ENCODE results near the gene ZBTB24. TPM values are rescaled to one million over a fixed set of nuclear protein-coding genes. Genes with fewer than 3 reads are reported as not detected.

The ZBTB24 gene
- total and polyA plus RNA-seq, 4 donors = 1.2 to 3.9 (median 2.2) TPM

GRCh38 chr6:109453594-109454495 is 29.2 kb downstream of the ZBTB24 start:
- no peak overlapping the region for H3K9ac ChIP-seq (ENCODE audit: low read depth in 1 of 2, low read length in 2 of 2)
- peaks cover 8 to 19% (median 16%) of the 10 kb centered on the region in 4 donors for H3K4me1 ChIP-seq (ENCODE audit: control insufficient read depth in 4 of 4, insufficient read depth in 4 of 4, low read length in 3 of 4)
- H3K27me3 ChIP-seq (ENCODE audit: control insufficient read depth in 4 of 4, insufficient read depth in 4 of 4, low read length in 3 of 4) = no peaks in the 10 kb centered on the region
- TF ChIP-seq HNF4A (conservative IDR thresholded peaks at IDR 0.05) (no peak), RXRA (IDR thresholded peaks at IDR 0.05) (no peak), YY1 (IDR thresholded peaks at IDR 0.05) (no peak), NR2F2 (IDR thresholded peaks at IDR 0.05) (no peak), EGR1 (IDR thresholded peaks at IDR 0.05; ENCODE audit: low read depth in 2 of 2) (no peak), GABPA (IDR thresholded peaks at IDR 0.05 in 1 of 2, conservative IDR thresholded peaks at IDR 0.05 in 1 of 2) (no peak), FOXA2 (IDR thresholded peaks at IDR 0.05) (no peak), ZBTB33 (IDR thresholded peaks at IDR 0.05) (no peak), ATF3 (IDR thresholded peaks at IDR 0.05) (no peak), TAF1 (conservative IDR thresholded peaks at IDR 0.05) (no peak), JUND (IDR thresholded peaks at IDR 0.05) (no peak), SP1 (IDR thresholded peaks at IDR 0.05) (no peak), FOXA1 (IDR thresholded peaks at IDR 0.05) (no peak), RAD21 (IDR thresholded peaks at IDR 0.05) (no peak)
- TF ChIP-seq, protein P1, sequence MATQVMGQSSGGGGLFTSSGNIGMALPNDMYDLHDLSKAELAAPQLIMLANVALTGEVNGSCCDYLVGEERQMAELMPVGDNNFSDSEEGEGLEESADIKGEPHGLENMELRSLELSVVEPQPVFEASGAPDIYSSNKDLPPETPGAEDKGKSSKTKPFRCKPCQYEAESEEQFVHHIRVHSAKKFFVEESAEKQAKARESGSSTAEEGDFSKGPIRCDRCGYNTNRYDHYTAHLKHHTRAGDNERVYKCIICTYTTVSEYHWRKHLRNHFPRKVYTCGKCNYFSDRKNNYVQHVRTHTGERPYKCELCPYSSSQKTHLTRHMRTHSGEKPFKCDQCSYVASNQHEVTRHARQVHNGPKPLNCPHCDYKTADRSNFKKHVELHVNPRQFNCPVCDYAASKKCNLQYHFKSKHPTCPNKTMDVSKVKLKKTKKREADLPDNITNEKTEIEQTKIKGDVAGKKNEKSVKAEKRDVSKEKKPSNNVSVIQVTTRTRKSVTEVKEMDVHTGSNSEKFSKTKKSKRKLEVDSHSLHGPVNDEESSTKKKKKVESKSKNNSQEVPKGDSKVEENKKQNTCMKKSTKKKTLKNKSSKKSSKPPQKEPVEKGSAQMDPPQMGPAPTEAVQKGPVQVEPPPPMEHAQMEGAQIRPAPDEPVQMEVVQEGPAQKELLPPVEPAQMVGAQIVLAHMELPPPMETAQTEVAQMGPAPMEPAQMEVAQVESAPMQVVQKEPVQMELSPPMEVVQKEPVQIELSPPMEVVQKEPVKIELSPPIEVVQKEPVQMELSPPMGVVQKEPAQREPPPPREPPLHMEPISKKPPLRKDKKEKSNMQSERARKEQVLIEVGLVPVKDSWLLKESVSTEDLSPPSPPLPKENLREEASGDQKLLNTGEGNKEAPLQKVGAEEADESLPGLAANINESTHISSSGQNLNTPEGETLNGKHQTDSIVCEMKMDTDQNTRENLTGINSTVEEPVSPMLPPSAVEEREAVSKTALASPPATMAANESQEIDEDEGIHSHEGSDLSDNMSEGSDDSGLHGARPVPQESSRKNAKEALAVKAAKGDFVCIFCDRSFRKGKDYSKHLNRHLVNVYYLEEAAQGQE (IDR thresholded peaks at IDR 0.05) = no peak
- TF ChIP-seq, protein P2, sequence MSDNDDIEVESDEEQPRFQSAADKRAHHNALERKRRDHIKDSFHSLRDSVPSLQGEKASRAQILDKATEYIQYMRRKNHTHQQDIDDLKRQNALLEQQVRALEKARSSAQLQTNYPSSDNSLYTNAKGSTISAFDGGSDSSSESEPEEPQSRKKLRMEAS (IDR thresholded peaks at IDR 0.05) = no peak
- TF ChIP-seq, protein P3, sequence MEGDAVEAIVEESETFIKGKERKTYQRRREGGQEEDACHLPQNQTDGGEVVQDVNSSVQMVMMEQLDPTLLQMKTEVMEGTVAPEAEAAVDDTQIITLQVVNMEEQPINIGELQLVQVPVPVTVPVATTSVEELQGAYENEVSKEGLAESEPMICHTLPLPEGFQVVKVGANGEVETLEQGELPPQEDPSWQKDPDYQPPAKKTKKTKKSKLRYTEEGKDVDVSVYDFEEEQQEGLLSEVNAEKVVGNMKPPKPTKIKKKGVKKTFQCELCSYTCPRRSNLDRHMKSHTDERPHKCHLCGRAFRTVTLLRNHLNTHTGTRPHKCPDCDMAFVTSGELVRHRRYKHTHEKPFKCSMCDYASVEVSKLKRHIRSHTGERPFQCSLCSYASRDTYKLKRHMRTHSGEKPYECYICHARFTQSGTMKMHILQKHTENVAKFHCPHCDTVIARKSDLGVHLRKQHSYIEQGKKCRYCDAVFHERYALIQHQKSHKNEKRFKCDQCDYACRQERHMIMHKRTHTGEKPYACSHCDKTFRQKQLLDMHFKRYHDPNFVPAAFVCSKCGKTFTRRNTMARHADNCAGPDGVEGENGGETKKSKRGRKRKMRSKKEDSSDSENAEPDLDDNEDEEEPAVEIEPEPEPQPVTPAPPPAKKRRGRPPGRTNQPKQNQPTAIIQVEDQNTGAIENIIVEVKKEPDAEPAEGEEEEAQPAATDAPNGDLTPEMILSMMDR (IDR thresholded peaks at IDR 0.05; ENCODE audit: low read depth, low read length, missing input control) = no peak
- H3K9me3 ChIP-seq (ENCODE audit: control insufficient read depth in 4 of 4, low read length in 3 of 4) = no peaks in the 10 kb centered on the region
- no peak overlapping the region for H3K4me3 ChIP-seq (ENCODE audit: low read depth in 1 of 3, low read length in 3 of 3)
- 93% methylated on average over 27 of the region's 27 CpGs for WGBS
- no peak for DNase-seq (ENCODE audit: low spot score)
- H3K27ac ChIP-seq (ENCODE audit: low read depth in 1 of 2, low read length in 2 of 2) = peak overlapping the region in 1 of 2 donors; percentile 74
- no peaks in the 10 kb centered on the region for H3K36me3 ChIP-seq (ENCODE audit: control insufficient read depth in 4 of 4, insufficient read depth in 3 of 4, low read depth in 1 of 4, low read length in 3 of 4)
